Thoracic aorta (tissue), 2 donors: ENCODE data around the gene GLTPD2. TPM values are rescaled to one million over a fixed set of nuclear protein-coding genes. Genes with fewer than 3 reads are reported as not detected.

ENCODE experiments used
- ATAC-seq: fragments of 150-250 bp; one replicate; pipeline ENCODE4 v1.8.0; 2017; ENCODE audit warnings: low read depth; ENCODE audit not compliant: insufficient number of reproducible peaks, low FRiP score
- DNase-seq: peaks from one replicate; pipeline ENCODE4 v3.0.0-alpha.2; 2020; ENCODE audit warnings: low spot score
- H3K27ac ChIP-seq, 2 donors: fragments of 200-600 bp; sonication (generic); 1 replicate in 1 of 2; 2 replicates in 1 of 2; pipeline ENCODE4 v1.5.1; 2016; ENCODE audit warnings: mild to moderate bottlenecking in 2 of 2, moderate library complexity in 2 of 2
- H3K27me3 ChIP-seq: fragments of 200-600 bp; sonication (generic); replicated peaks from 2 replicates; pipeline ENCODE4 v1.6.0; 2016; ENCODE audit warnings: mild to moderate bottlenecking; ENCODE audit not compliant: insufficient read depth
- H3K36me3 ChIP-seq: fragments of 200-600 bp; sonication (generic); one replicate; pipeline ENCODE4 v1.5.1; 2016
- H3K4me1 ChIP-seq, 2 donors: fragments of 200-600 bp; sonication (generic); 1 replicate in 1 of 2; 2 replicates in 1 of 2; pipeline versions ENCODE4 v1.5.1 to v1.6.0; 2016; ENCODE audit warnings: low read depth in 2 of 2, mild to moderate bottlenecking in 1 of 2; ENCODE audit not compliant: control insufficient read depth in 1 of 2
- H3K4me3 ChIP-seq: fragments of 200-600 bp; sonication (generic); 2 replicates; pipeline ENCODE4 v1.5.1; 2016; ENCODE audit warnings: mild to moderate bottlenecking
- H3K9me3 ChIP-seq: fragments of 200-600 bp; sonication (generic); 2 replicates; pipeline ENCODE4 v1.5.1; 2016
- CTCF ChIP-seq: fragments of 200-600 bp; sonication (generic); IDR thresholded peaks from one replicate; pipeline ENCODE4 v1.5.1; 2019; ENCODE audit warnings: antibody characterized with exemption
- total RNA-seq, 2 donors: library from RNA; depleted of rRNA; stranded (reverse); fragments of >200 nt; gene quantifications; one replicate each; pipeline versions ENCODE4 v1.1.0 to v1.2.3, GENCODE V29; 2016

Gene GLTPD2
- total RNA-seq, 2 donors from 2014 or later, result not detected

- no peak for TF ChIP-seq CTCF
- no peak overlapping the region for H3K27ac ChIP-seq
- ATAC-seq (no peak), DNase-seq (no peak)
- H3K36me3 ChIP-seq, result peaks cover 28% of the 10 kb centered on the region
- H3K9me3 ChIP-seq, result no peaks in the 10 kb centered on the region
- no peaks in the 10 kb centered on the region for H3K27me3 ChIP-seq
- no peaks in the 10 kb centered on the region for H3K4me1 ChIP-seq
- no peak overlapping the region for H3K4me3 ChIP-seq
These were observed 26.4 kb downstream of the GLTPD2 start for GRCh38 chr17:4815043-4815675.

- Histone ChIP-seq H3K4me3 (no peak overlapping the region), H3K9me3 (no peaks in the 10 kb centered on the region), H3K27me3 (no peaks in the 10 kb centered on the region), H3K36me3 (peaks cover 24% of the 10 kb centered on the region), H3K4me1 (no peaks in the 10 kb centered on the region), H3K27ac (no peak overlapping the region)
- ATAC-seq (no peak), DNase-seq (no peak)
- no peak for TF ChIP-seq CTCF
These were observed 28.1 kb downstream of the GLTPD2 start for GRCh38 chr17:4816826-4817225.

GRCh38 chr17:4818276-4818675 is 29.5 kb downstream of the GLTPD2 start:
- no peaks in the 10 kb centered on the region for H3K27me3 ChIP-seq
- H3K9me3 ChIP-seq, result no peaks in the 10 kb centered on the region
- TF ChIP-seq CTCF, result no peak
- H3K36me3 ChIP-seq, result peaks cover 24% of the 10 kb centered on the region
- no peak for DNase-seq
- no peak overlapping the region for H3K27ac ChIP-seq
- ATAC-seq, result no peak
- no peak overlapping the region for H3K4me3 ChIP-seq
- H3K4me1 ChIP-seq, result no peaks in the 10 kb centered on the region

- ATAC-seq (no peak), DNase-seq (no peak)
- H3K4me3 ChIP-seq, result no peak overlapping the region
- H3K27me3 ChIP-seq, result no peaks in the 10 kb centered on the region
- H3K27ac ChIP-seq, result no peak overlapping the region
- H3K36me3 ChIP-seq, result peaks cover 7% of the 10 kb centered on the region
- H3K4me1 ChIP-seq, result no peaks in the 10 kb centered on the region
- no peak for TF ChIP-seq CTCF
- no peaks in the 10 kb centered on the region for H3K9me3 ChIP-seq
These were observed 34.1 kb downstream of the GLTPD2 start for GRCh38 chr17:4822835-4823234.

GRCh38 chr17:4823373-4824089 is 34.8 kb downstream of the GLTPD2 start:
- Histone ChIP-seq H3K36me3 (peaks cover 7% of the 10 kb centered on the region), H3K4me3 (no peak overlapping the region), H3K27ac (no peak overlapping the region), H3K9me3 (no peaks in the 10 kb centered on the region), H3K4me1 (no peaks in the 10 kb centered on the region), H3K27me3 (no peaks in the 10 kb centered on the region)
- no peak for TF ChIP-seq CTCF
- no peak for DNase-seq
- ATAC-seq, result no peak
